MCF 10A (cell line): ENCODE data around the gene ADNP2. TPM values are rescaled to one million over a fixed set of nuclear protein-coding genes. Genes with fewer than 3 reads are reported as not detected.

ENCODE experiments used
- BruUV-seq: library from RNA; stranded (reverse); fragments of 400-500 nt; replicated peaks from 2 replicates; lab custom pipeline; 2021; lab: Mats Ljungman, UMichigan
- CTCF ChIA-PET: fragments of 300-600 bp; sonication (Branson Sonifier 250); formaldehyde crosslinking; extraction: SDS; loops from one replicate; lab custom pipeline; 2021; ENCODE audit warnings: antibody characterized with exemption, inconsistent platforms; lab: Yijun Ruan, JAX
- POLR2A ChIA-PET: fragments of 300-600, 350-650 bp; sonication (Branson Sonifier 250); formaldehyde crosslinking; extraction: SDS; loops from one replicate; lab custom pipeline; 2020; ENCODE audit warnings: antibody characterized with exemption, inconsistent platforms; lab: Yijun Ruan, JAX
- DNase-seq: peaks from one replicate; pipeline ENCODE4 v3.0.0-alpha.2; 2018; ENCODE audit not compliant: unreplicated experiment
- H3K27ac Mint-ChIP-seq: one replicate; pipeline ENCODE4 v1.8.0; 2022; ENCODE audit warnings: mild to moderate bottlenecking, low read depth, mixed read lengths; ENCODE audit not compliant: unreplicated experiment
- H3K27me3 Mint-ChIP-seq: one replicate; pipeline ENCODE4 v1.8.0; 2022; ENCODE audit warnings: mixed read lengths; ENCODE audit not compliant: insufficient read depth, unreplicated experiment
- H3K36me3 Mint-ChIP-seq: one replicate; pipeline ENCODE4 v1.8.0; 2022; ENCODE audit warnings: mild to moderate bottlenecking, moderate library complexity, mixed read lengths; ENCODE audit not compliant: insufficient read depth, unreplicated experiment
- H3K4me1 Mint-ChIP-seq: one replicate; pipeline ENCODE4 v1.8.0; 2022; ENCODE audit warnings: mixed read lengths; ENCODE audit not compliant: insufficient read depth, unreplicated experiment
- H3K4me3 Mint-ChIP-seq: one replicate; pipeline ENCODE4 v1.8.0; 2022; ENCODE audit warnings: mild to moderate bottlenecking, moderate library complexity, mixed read lengths; ENCODE audit not compliant: unreplicated experiment
- H3K9me3 Mint-ChIP-seq: one replicate; pipeline ENCODE4 v1.8.0; 2022; ENCODE audit warnings: mixed read lengths; ENCODE audit not compliant: unreplicated experiment
- intact Hi-C: fragments of 100-400 bp; cut with micrococcal nuclease; formaldehyde crosslinking; loops from 2 replicates; pipeline ENCODE4 v1.14.1; 2022
- total RNA-seq: library from RNA; stranded (reverse); gene quantifications from 2 replicates; pipeline ENCODE4 v1.2.3, GENCODE V29; 2022
- TF ChIP-seq, protein P1 (sequence below): fragments of 200-600 bp; IDR thresholded peaks from one replicate; pipeline ENCODE4 v1.8.0; 2022; ENCODE audit warnings: antibody characterized with exemption, mild to moderate bottlenecking; ENCODE audit not compliant: unreplicated experiment

Gene ADNP2
- total RNA-seq, 1 experiment from 2014 or later, result 19.6 TPM

DNA sequence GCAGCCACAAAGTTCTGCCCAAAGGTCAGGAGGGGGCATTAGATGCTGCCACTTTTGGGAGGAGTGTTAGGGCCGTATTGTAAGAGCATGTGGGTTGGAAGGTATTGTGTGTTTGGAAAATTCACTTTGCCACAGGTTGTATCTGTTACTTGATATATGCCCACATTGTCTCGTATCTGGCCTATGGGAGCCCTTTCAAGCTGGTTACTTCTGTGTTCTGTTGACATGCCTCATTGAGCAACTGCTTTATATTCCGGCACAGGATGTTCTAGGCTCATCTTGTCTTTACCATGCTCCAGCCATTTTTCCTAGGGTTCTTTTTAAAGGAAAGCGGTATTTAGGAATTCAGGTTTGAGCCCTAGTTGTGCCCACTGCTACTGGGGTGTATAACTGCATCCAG, 6.0 kb downstream of the ADNP2 start:
- Mint-ChIP-seq H3K27me3 (no peaks in the 10 kb centered on the region), H3K27ac (no peak overlapping the region), H3K36me3 (peaks cover 32% of the 10 kb centered on the region), H3K4me1 (peaks cover 14% of the 10 kb centered on the region), H3K4me3 (no peak overlapping the region), H3K9me3 (no peaks in the 10 kb centered on the region)
- intact Hi-C loops, result no loop called here
- CTCF ChIA-PET, result no interaction called here
- TF ChIP-seq, protein P1, sequence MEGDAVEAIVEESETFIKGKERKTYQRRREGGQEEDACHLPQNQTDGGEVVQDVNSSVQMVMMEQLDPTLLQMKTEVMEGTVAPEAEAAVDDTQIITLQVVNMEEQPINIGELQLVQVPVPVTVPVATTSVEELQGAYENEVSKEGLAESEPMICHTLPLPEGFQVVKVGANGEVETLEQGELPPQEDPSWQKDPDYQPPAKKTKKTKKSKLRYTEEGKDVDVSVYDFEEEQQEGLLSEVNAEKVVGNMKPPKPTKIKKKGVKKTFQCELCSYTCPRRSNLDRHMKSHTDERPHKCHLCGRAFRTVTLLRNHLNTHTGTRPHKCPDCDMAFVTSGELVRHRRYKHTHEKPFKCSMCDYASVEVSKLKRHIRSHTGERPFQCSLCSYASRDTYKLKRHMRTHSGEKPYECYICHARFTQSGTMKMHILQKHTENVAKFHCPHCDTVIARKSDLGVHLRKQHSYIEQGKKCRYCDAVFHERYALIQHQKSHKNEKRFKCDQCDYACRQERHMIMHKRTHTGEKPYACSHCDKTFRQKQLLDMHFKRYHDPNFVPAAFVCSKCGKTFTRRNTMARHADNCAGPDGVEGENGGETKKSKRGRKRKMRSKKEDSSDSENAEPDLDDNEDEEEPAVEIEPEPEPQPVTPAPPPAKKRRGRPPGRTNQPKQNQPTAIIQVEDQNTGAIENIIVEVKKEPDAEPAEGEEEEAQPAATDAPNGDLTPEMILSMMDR, result no peak
- BruUV-seq, result no TSS peak
- no peak for DNase-seq
- POLR2A ChIA-PET, result no interaction called here

DNA sequence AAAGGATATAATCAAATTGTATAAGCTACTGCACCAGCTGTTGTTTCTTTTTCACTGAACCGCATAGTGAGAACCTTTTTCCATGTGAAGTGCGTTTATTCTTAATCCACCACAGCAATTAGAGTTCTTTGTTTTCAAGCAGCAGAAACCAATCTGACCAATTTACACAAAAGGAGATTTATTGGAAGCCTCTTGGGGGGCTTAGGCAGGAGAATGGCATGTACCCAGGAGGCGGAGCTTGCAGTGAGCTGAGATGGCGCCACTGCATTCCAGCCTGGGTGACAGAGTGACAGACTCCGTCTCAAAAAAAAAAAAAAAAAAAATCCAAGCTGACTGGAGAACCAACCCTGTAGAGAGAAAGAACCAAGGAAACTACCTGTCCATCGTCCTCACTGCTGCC, 10.0 kb downstream of the ADNP2 start:
- CTCF ChIA-PET, result interaction anchor here (0.6 kb wide), 1 partner anchor 146 kb away, joined by 3 read pairs; no protein-coding TSS in a partner anchor
- Mint-ChIP-seq H3K4me3 (no peak overlapping the region), H3K36me3 (peaks cover 46% of the 10 kb centered on the region), H3K4me1 (peaks cover 5% of the 10 kb centered on the region), H3K27me3 (no peaks in the 10 kb centered on the region), H3K9me3 (no peaks in the 10 kb centered on the region), H3K27ac (no peak overlapping the region)
- POLR2A ChIA-PET, result no interaction called here
- no TSS peak for BruUV-seq
- TF ChIP-seq, protein P1, result no peak
- no peak for DNase-seq
- intact Hi-C loops, result no loop called here

DNA sequence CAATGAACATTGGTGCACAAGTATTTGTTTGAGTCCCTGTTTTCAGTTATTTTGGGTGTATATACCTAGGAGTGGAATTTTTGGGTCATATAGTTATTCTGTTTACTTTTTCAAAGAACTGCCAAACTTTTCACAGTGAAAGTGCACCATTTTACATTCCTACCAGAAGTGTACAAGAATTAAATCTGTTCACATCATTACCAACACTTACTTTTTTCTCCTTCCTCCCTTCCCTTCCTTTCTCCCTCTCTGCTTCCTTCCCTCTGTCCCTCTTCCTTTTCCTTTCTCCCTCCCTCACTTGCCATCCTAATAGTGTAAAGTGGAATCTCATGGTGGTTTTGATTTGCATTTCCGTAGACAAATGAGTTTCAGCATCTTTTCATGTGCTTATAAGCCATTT, 11.9 kb downstream of the ADNP2 start:
- Mint-ChIP-seq H3K9me3 (no peaks in the 10 kb centered on the region), H3K4me3 (no peak overlapping the region), H3K27me3 (no peaks in the 10 kb centered on the region), H3K4me1 (peaks cover 8% of the 10 kb centered on the region), H3K36me3 (peaks cover 46% of the 10 kb centered on the region), H3K27ac (peak overlapping the region; percentile 61)
- no TSS peak for BruUV-seq
- ChIA-PET POLR2A (interaction anchor here (0.7 kb wide), 1 partner anchor 159 kb away, joined by 3 read pairs; no protein-coding TSS in a partner anchor), CTCF (no interaction called here)
- no peak for DNase-seq
- intact Hi-C loops, result no loop called here
- TF ChIP-seq, protein P1, result no peak

DNA sequence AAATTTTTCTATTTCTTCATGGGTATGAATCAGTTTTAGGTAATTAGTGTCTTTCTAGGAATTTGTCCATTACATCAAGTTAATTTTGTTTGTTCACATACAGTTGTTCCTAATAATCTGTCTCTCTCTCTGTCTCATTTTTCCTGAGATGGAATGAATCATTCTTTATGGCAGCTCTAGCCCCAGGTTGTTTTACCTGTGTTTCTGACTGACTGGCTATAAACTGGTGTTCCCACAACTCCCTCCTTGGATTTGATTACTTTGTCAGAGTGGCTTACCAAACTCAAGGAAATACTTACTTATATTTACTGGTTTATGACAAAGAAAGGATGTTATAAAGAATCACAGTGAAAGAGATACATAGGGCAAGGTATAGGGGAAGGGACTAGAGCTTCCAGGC, 15.1 kb downstream of the ADNP2 start:
- ChIA-PET CTCF (no interaction called here), POLR2A (interaction anchor here (1.2 to 1.8 kb wide), 3 partner anchors 11 to 24 kb away, joined by 4 to 8 read pairs (median 5); no protein-coding TSS in a partner anchor)
- BruUV-seq, result no TSS peak
- TF ChIP-seq, protein P1, result no peak
- no peak for DNase-seq
- intact Hi-C loops, result no loop called here
- peak overlapping the region; percentile 13 for H3K27ac Mint-ChIP-seq
- peaks cover 38% of the 10 kb centered on the region for H3K36me3 Mint-ChIP-seq
- H3K9me3 Mint-ChIP-seq, result no peaks in the 10 kb centered on the region
- no peak overlapping the region for H3K4me3 Mint-ChIP-seq
- H3K4me1 Mint-ChIP-seq, result peaks cover 11% of the 10 kb centered on the region
- no peaks in the 10 kb centered on the region for H3K27me3 Mint-ChIP-seq
